HG03025 (cell line): Measurements from ENCODE around the gene TRMU.

Source experiments
- ATAC-seq: cut with Tn5 transposase; IDR thresholded peaks from one replicate; pipeline ENCODE4 v1.9.1; 2021; ENCODE audit warnings: mild to moderate bottlenecking, moderate library complexity; ENCODE audit not compliant: unreplicated experiment, low FRiP score

The TRMU gene

DNA sequence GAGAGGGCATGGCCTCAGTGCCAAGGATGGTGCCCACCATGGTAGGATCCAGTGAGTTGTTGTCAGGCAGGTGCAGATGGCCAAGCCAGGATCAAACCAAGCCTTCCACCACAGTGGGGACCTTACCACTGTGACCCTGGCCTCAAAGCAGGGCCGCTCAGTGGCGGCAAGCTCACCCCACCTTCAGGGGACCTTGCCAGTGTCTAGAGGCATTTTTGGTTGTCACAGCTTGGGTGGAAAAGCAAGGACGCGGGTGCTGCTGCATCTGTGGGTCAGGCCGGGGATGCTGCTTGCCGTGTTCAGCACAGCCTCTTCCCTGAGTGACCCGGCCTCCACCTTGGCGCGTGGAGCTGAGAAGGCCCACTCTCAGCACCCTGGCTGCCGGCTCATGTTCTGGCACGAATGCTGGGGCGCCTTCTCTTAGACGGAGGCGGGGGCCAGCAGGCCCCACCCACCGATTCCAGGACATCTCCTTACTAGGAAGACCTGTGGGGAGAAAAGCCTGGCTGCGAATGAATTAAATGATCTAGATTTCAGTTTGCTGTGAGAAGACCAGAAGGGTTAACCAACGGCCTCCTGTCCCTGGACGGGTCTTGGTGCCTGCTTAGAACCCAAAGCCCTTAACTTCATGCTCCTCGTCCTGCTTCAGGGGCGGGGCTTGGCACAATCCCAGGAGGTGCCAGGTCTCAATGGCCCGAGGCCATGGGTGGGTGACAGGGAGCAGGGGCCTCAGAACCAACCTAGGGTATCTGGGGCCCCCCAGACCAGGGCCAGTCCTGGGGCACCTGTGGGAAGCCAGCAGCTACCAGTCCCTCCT is 18.9 kb downstream of the TRMU start:
- no peak for ATAC-seq

DNA sequence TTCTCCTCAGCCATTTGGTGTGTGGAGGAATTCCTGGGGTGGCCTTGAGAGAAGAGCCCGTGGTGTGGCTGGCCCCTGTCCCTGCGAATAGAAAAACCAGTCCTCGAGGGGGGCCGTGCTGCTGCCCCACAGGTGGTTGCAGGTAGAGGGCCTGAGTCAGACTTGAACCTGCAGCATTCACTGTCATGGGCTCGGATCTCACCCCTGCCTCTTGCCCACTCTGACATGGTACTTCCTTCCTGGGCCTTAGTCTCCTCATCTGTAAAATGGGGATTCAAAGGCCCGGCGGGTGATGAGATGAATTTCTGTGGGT is 19.4 kb downstream of the TRMU start:
- no peak for ATAC-seq

DNA sequence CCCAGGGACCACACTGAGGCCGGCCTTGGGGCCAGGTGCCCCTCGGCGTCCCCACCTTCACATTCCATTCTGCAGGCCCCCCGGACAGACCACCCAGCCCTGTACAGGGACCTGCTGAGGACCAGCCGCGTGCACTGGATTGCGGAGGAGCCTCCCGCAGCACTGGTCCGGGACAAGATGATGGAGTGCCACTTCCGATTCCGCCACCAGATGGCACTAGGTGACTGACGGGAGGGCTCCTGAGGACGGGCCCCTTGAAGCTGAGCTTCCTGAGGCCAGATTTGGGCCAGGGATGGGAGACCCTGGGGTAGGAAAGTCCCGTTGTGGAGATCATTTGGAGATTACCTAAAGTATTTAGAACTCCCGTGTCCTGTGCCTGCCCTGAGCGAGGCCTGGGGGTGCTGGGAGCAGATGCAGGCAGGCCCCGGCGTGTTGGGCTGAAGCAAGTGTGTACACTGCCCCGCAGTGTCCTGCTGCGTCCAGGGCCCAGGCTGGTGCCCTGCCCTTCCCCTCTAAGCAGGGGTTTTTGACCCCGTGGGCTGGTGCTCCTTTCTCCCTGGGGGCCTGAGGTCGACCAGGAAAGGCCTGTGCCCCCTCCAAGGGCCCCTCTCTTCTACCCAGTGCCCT is 20.0 kb downstream of the TRMU start:
- no peak for ATAC-seq

DNA sequence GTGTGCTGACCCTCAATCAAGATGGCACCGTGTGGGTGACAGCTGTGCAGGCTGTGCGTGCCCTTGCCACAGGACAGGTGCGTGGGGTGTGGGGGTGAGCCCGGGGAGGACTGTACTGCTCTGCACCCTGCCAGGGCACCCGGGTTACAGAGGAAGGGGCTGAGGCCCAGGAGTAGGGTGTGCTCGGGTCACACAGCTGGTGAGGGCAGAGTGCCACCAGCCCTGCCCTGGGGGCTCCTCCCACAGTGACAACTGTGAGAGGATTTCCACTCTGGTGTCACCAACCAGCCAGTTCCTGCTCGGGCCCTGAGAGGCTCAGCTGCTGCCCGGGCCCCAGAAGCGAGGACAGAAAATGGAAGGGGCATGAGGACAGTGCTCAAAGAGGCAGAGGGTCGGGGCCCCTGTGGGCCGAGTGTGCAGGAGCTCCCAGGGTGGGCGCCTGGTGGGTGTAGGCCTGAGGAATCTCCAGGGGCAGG is 20.5 kb downstream of the TRMU start:
- ATAC-seq = no peak

DNA sequence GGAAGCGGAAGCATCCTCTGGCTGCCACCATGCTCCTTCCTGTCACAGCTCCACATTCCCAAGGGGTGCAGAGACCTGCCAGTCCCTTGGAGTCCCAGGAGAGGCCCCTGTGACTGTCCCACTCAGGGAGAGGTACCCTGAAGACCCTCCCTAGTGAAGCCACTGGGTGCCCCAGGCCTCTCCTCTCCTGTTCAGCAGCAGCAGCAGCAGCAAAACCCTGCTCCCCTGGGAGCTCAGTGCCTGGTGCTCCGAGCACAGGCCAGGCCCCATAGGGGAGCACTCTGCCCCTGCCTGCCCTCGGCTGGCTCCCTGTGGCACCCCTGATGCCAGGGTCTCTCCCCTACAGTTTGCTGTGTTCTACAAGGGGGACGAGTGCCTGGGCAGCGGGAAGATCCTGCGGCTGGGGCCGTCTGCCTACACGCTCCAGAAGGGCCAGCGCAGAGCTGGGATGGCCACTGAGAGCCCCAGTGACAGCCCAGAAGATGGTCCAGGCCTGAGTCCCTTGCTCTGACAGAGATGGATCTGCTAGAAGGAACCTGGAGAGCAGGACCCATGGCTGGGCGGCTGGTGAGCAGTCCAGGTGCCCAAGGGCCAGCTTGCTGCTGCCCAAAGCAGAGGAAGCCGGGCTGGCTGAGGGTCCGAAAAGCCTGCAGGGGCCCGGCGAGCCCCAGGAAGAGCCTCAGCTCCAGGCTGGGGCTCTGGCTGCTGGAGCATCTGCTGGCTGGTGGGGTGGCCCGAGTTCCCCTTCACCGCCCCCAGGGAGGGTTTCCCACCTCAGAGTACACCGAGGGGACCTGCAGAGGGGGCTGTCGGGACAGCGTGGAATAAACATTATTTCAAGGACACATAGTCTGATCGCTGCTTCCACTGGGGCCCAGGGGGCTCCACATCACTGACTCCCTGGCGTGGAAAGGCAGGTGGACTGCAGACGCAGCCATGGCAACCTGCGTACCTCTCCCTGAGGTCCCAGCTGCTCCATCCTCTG is 21.3 kb downstream of the TRMU start:
- no peak for ATAC-seq

DNA sequence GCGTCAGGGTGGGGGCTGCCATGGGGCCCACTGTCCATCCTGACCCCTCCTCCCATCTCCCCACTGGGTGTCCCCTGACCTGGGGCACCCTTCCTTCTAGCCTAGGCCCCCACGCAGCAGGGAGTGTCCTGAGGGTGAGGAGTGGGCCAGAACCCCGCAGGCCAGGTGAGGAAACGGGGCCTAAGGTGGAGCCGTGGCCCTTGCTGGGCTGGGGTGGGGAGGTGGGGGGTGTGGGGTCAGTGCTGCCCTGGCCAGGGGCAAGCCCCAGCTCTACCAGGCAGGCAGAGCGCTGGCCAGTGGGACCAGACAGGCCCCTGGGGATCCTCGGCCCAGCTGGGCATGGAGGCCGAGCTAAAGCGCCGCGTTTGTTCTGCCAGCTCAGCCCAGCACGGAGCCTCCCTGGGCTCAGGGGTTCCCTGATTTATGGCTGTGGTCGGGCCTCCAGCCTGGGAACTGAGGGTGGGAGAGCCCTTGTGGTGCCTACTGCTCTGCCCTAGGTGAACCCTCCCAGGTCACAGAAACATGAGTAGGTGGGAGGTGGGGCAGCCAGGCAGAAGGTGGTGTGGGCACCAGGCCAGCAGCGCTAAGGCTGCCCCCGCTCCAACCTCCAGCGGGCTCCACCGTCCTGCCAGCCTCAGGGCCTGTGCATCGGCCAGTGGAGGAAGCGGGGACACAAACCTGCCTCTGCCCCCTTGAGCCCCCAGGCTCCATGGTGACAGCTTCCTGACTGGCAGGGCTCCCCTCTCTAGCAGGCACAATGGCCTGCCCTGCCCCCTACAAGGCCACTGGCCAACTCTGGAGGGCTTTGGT is 22.4 kb downstream of the TRMU start:
- no peak for ATAC-seq

DNA sequence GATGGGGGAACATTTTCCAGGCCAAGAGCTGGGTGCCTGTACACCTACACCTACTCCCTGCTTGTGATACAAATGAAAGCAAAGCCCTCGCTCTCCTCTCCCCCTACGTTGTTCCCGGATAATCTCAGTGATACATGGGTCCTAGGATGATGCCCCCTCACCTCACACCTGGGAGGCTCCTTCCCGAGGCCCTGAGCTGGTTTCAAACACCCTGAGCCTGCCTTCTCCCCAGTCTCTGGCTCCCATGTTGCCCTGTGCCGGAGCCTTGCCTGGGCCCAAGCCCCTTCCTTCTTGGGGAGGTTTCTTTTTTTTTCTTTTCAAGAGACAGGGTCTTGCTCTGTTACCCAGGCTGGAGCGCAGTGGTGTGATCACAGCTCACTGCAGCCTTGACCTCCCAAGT is 23.3 kb downstream of the TRMU start:
- no peak for ATAC-seq

DNA sequence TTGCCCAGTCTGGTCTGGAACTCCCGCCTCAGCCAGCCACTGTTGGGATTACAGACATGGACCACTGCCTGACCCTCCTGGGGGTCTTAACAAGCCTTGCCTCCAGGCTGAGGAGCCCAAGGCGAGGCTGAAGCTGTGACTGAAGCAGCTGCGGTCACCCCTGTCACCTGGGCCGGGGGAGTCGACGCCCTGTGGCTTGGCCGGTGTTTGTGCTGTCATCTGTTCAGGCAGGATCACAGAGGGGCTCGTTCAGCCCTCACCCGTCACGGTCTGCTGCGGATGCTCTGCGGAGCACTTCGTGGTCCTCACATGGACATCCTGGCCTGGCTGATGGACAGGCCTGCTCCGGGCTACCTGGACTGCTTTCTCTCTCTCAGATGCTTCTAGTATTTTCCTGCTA is 23.8 kb downstream of the TRMU start:
- no peak for ATAC-seq

DNA sequence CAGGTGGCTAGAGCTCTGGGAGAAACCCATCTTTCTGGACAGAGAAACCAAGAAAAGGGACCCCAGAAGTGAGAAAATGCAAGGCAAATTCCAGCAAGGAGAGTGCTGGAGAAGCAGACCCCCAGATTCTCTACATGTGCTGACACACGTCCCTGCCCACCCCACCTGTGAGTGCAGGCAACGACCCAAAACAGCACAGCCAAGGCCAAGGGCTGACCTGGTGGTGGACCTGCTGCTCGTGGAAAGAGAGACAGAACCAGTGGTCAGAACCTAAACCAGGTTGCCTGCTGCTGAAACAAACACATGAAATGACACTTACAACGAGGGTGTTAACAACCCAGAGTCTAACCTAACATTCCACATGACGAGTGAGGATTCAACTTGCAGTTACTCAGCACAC is 24.6 kb downstream of the TRMU start:
- ATAC-seq = no peak

DNA sequence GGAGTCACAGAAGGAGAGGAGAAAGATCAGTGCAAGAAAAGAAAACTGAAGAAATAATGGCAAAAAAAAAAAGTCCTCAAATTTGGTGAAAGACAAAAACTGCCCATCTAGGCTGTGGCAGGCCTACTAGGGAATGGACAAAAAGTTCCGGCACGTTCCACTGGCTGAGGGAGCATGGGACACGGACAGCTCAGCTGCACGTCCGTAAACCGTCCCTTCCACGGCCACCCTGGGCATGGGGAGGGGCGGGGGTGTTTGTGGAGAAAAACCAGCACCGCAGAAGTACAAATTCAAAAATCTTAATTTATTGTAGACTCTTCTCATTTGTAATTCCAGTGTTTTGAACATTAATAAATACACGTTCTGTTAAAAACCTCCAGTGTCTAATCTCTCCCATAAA is 25.4 kb downstream of the TRMU start:
- ATAC-seq = no peak

DNA sequence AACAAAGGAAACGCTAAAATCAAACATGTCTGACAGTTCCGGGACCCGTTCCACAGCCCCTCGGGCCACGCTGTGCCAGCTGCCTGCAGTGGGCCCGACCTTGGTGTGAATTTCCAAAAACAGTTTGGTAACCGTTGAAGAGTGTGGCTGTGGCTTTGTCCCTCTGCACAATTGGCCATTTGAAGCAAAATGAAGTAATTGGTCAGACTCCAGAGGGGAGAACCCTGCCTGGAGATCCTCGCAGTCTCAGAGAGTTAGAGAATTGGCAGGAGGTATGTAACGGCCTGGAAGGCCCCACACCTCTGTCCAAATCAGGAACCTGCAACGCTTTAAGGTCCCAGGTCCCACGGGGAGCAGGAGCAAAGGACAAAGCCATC is 26.3 kb downstream of the TRMU start:
- no peak for ATAC-seq

DNA sequence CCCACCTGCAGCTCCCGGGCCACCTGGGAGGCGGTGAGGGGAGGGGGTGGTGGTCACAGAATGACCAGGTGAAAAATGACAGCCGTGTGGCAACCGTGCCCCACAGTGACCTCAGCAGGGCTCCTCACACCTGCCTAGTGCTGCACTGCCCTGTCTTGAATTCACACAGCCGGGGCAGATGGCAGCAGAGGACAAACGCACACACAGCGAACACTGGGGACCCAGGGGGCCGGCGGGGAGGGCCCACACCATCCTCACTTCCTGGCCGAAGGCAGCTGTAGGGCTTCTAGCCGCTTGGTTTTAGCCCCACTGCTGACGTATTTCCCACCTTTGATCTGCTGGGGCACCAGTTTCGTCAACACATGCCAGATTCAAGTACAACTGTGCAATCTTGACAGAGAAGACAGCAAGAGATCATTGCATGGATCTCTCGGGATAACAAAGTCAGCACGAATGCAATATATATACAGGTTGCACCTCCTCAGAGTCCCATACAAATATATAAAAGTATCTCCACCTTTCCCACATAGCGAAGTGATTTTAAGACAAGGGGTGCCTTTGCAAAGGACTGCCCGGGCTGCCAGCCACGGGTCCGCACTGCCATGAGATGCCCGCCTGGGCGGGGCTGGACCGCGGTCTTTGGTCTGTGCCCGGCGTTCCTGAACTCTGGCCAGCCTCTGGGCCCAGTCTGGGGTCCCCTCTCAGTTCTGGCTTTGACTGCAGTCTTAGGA is 26.9 kb downstream of the TRMU start:
- no peak for ATAC-seq

DNA sequence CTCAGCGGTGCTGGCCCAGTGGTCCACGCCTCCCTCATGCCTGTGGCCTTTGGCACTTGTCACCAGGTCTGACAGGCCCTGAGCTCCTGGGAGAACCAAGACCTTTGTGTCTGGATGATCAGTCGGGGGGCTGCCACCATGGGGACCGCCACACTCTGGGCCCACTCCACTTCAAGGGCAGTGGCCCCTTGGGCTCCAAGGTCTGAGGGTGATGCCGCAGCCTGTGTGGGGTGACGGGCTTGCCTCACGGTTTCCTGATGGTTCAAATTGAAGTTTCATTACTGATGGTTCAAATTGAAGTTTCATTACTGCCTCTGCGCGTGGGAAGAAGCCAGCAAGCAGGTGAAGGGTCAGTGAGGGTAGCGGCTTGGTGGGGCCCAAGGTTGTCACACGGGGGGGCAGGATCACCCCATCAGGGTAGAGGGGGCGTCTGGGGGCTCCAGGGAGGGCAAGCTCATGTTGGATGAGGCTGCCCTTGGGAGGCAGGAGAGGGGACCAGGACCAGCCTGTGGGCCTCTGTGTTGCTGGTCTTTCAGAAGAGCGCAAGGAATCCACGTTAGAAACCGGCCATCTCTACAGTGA is 27.5 kb downstream of the TRMU start:
- no peak for ATAC-seq

DNA sequence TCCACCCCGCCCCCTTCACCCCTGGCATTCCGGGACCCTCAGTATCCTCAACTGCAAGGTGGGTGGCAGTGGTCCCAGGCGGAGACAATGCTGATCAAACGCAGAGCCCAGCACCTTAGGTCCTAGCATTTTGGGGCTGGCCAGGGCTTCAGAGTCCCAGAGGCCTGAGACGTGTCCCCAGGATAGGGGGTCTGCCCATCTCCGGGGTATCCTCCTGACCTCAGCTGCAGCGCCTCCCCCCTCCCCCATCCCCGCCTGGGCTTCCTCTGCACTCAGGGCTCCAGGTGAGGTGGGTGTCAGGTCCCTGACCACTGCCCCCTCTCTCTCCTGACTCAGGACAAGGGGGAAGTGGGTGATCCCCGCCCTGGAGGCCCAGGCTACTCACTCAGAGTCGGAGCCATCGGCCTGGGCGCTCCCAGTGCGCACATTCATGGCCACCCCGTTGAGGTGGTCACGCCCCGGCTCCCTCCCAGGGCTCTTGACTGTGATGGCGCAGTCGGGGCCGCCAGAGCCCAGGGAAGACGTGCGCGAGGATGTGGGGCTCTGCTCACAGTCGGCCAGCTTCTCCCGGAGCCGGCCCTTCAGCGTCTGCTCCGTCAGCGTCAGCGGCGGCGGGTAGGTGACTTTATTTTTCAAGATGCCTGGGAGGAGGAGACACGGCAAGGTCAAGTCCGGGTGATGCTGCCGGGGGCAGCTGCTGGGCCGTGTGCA is 28.3 kb downstream of the TRMU start:
- ATAC-seq = no peak

DNA sequence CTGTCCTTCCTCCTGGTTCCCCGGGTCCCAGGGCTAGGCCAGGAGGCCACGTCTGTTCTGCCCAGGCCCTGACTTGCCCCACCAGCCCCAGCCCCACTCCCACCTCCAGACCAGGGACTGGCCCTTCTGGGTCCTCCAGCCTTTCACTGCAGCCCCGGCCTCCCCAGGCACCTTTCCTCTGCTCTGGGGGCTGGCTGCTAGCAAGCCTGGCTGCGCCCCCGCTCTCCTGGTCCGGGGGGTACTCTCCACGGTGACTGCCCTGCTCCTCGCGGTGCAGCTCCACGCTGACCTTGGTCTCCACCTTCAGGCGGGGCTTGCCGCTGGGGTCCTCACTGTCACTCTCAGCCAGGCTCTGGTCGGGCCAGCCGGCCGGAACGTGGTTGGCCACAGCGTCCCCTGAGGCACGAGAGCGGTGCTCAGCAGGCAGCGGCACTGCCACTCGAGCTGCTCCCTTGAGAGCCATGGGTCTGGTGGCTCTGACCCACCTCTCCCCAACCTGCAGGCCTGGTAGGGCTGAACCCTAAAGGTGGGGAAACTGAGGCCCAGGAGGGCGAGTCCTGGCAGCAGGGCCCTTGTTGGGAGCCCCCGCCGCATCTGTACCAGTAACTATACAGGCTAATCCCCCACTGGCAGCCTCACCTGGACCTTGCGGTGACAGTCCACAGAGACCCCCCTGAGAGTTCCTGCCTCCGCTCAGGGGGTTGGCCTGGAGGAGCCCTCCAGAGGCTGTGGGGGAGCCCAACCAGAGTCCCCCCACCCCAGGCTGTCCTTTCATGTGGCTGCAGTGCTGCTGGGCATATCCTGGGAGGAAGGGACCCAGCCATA is 29.0 kb downstream of the TRMU start:
- ATAC-seq = no peak

DNA sequence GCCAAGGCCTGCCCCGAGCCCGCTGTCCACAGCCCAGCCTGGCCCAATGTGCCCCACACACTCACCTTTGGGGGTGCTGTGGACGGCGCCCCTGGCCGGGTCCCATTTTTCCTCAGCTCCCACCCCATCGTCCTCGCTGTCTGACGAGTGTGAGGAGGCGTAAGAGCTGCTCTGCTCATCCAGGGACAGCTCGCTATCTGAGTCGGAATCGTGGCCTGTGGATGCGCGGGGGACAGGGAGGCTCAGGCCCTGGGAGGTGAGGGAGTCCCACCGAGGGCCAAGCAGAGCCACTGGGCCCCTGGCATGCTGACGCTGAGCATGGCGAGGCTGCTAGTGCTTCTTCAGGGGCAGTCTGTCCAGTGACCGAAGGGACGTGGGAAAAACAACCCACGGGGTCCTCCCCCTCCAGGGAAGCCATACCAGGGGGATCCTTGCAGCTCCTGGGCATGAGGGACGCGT is 29.7 kb downstream of the TRMU start:
- ATAC-seq = no peak

DNA sequence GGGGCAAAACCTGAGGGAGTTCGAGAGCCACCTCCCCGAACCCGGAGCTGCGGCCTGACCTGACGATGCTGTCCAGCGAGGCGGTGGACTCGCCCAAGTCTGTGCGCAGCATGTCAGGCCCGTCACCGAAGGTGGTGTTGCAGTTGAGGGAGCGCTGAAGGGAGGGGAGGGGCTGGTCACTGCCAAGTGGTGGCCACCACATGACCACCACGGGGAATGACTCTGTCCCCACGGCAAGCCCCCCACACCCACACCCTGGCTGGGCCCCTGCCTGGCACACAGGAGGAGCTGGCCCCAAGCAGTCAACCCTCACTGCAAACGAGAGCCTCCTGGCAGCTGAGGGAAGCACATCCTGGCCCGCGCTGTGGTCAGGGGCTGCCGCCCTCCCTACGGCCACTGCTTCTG is 30.8 kb downstream of the TRMU start:
- ATAC-seq = no peak
